GM19463 (cell line): ENCODE results near the gene NBAS.
A peak's percentile ranks its signal among the peaks of the same experiment; 100 is the strongest.
"Not testable (repeated sequence)": the region's sequence is repeated elsewhere in the genome, so short reads cannot be mapped to it uniquely, and the experiment has no call there.

ENCODE experiments used
- ATAC-seq: cut with Tn5 transposase; IDR thresholded peaks from one replicate; pipeline ENCODE4 v1.9.1; 2021; ENCODE audit warnings: mild to moderate bottlenecking, moderate library complexity; ENCODE audit not compliant: unreplicated experiment

Gene NBAS

GRCh38 chr2:15485949-15486348 lies 75.2 kb downstream of the NBAS start:
- ATAC-seq, result no peak

DNA sequence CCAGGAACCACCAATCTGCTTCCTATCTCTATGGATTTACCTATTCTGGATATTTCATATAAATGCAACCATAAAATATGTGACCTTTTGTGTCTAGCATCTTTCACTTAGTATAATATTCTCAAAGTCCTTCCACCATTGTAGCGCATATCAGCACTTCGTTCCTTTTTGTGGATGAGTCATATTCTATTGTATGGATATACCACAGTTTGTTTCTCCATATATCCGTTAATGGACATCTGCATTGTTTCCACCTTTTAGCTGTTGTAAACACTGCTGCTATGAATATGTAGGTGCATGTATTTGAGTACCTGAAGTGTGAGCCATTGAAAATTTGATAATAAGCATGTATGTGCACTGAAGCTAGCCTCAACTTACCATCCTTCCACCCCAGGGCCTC lies 80.1 kb downstream of the NBAS start:
- no peak for ATAC-seq

DNA sequence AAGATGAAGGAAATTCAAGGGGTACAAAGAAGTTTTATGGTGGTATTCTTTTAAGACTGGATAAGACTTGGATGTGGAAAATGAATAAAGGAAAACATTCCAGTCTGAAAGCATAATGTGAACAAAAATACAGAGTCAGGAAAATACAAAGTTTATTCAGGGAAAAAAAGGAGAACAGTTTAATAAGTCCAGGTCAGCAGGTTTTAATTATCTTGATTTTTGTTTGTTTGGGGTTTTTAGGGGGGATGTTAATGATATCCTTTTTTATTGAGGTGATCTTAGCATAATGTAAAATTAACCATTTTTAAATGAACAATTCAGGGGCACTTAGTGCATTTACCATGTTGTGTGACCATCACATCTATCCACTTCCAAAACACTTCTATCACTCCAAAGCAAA lies 80.6 kb downstream of the NBAS start:
- no peak for ATAC-seq

- no peak for ATAC-seq
Observed at GRCh38 chr2:15472876-15473275, 88.3 kb downstream of the NBAS start.

GRCh38 chr2:15472133-15472532 lies 89.0 kb downstream of the NBAS start:
- no peak for ATAC-seq

DNA sequence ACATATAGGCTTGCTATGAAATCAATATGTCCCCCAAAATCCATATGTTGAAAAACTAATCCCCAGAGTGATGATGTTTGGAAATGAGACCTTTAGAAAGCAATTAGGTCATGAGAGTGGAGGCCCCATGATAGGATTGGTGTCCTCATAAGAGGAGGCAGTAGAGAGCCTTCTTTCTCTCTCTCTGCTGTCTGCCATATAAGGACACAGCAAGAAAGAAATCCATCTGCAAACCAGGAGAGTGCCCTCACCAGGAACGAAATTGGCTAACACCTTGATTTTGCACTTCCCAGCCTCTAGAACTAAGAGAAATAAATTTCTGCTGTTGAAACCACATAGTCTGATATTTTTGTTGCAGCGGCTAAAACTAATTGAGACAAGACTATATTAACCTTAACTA lies 89.5 kb downstream of the NBAS start:
- no peak for ATAC-seq

GRCh38 chr2:15460112-15460620 lies 101.0 kb downstream of the NBAS start:
- peak; percentile 66 for ATAC-seq

GRCh38 chr2:15458277-15458676 lies 102.9 kb downstream of the NBAS start:
- ATAC-seq, result no peak

DNA sequence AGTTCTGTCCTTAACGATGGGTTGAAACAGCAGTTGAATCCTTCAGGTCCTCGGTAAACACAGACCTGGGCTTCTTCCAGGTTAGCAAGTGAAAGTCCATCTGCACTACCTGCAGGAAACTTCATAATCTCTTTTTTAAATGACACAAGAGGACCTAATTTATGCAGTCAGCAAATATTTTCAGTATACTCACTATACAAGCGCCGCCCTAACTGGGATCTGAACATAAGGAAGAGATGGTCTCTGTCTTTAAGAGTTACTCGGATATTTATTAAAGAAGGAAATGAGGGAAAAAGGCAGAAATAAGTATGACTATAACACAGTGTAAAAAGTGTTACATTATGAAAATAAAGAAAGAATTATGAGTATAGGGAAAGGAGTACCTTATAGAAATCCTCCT lies 103.3 kb downstream of the NBAS start:
- ATAC-seq, result no peak

GRCh38 chr2:15456352-15456751 lies 104.8 kb downstream of the NBAS start:
- ATAC-seq, result no peak

GRCh38 chr2:15450808-15451207 lies 110.3 kb downstream of the NBAS start:
- ATAC-seq, result no peak

GRCh38 chr2:15449556-15450236 lies 111.4 kb downstream of the NBAS start:
- ATAC-seq, result no peak

DNA sequence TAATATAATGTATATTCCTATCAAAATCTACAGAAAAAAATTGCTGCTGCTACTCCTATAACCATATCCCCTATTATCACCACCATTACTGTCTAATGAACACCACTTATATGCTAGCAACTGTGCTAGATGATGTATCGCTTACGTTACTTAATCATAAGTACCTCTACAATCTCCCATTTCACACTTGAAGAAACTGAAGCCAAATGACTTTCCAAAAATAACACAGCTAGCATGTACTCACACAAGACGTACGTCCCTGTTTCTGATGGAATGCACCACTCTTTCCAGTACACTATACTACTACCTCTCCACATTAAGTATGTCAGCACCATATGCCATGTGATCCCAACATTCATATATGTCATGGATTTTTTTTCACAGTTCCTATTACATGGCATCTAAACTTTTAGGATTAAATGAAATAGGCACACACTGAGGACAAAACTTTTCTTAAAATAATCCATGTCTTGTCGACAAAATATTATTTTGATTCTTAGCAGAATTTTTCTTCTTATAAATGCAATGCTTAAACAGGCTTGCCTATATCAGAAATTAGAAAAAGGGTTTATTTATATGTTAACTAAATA lies 112.8 kb downstream of the NBAS start:
- no peak for ATAC-seq

DNA sequence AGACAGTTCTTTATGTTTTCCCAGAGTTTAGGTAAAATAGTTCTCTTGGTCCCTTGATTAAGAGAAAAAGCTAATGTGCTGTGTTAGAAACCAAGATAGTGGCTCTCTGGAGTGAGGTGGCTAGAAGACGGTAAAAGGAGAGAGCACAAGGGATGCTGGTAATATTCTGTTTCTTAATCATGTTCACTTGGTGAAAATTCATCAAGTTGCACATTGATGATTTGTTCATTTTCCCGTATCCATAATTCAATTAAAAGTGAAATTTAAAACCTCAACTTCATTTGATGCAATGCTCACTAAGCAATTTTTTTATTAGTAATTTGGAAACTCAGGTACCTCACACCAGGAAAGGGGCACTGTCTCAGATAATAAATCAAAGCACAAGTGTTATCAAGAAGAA lies 113.8 kb downstream of the NBAS start:
- no peak for ATAC-seq

GRCh38 chr2:15446961-15447360 lies 114.2 kb downstream of the NBAS start:
- no peak for ATAC-seq

GRCh38 chr2:15445891-15446562 lies 115.1 kb downstream of the NBAS start:
- ATAC-seq, result no peak

- ATAC-seq, result not testable (repeated sequence)
Observed at GRCh38 chr2:15439768-15440524, 121.2 kb downstream of the NBAS start.

DNA sequence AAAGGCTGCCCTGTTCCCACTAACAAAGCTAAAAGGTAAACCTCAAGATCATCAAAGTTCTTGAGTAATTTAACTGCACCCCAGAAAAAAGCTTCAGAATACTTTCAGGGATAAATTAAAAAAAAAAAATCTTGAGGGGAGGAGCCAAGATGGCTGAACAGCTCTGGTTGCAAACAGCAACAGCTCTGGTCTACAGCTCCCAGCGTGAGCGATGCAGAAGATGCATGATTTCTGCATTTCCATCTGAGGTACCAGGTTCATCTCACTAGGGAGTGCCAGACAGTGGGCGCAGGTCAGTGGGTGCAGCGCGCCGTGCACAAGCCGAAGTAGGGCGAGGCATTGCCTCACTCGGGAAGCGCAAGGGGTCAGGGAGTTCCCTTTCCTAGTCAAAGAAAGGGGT lies 121.8 kb downstream of the NBAS start:
- ATAC-seq, result not testable (repeated sequence)

DNA sequence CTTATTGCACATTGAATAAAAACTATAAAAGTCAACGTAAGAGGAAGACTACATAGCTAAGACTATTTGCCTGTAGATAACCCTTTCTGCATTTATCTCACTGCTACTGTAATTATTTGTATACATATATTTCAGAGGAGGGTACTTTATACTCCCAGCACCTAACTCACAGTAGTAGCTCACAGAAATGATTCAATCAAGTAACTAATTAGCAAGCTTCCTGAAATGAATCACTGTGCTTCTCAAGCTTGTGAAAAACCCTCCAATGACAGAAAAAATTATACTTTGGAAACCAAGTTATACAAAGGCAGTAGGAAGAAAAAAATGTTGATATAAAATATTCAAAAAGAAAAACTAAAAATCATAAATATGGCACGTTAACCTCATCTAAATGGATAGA lies 124.9 kb downstream of the NBAS start:
- no peak for ATAC-seq

DNA sequence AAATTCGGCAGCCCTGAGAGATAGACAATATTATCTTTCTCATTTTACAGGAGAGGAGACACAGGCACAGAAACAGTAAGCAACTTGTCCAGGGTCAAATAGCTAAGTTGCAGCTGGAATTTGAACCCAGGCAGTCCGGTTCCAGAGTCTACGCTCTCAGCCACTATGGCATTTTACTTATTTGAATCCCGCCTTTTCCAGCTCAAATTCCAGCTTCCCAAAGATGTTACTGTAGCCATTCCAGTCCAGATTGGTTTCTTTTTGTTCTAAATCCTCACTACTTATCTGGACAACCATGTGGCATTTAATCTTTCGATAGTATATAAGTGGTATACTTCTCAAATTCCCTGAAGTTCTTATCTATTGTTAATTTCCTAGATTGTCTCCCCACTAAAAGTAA lies 125.7 kb downstream of the NBAS start:
- ATAC-seq, result no peak

- ATAC-seq, result no peak
Observed at GRCh38 chr2:15432642-15433256, 128.4 kb downstream of the NBAS start.
